22Rv1 (cell line): ENCODE measurements around the gene SUN3.

Experiments
- CTCF ChIP-seq: fragments of 450-650 bp; IDR thresholded peaks from 2 replicates; pipeline ENCODE4 v1.5.1; 2017; ENCODE audit warnings: mild to moderate bottlenecking
- ZFX ChIP-seq: fragments of 450-650 bp; IDR thresholded peaks from 2 replicates; pipeline ENCODE4 v1.6.1; 2017; ENCODE audit warnings: antibody characterized with exemption, borderline replicate concordance

- TF ChIP-seq CTCF (no peak), ZFX (no peak)
Measured at GRCh38 chr7:47982610-47983009, 46.3 kb downstream of the SUN3 start.
